ENCODE results near the gene PA2G4.
"Not testable (repeated sequence)": the region's sequence is repeated elsewhere in the genome, so short reads cannot be mapped to it uniquely, and the experiment has no call there.

The PA2G4 gene

GRCh38 chr12:56154818-56155217 lies 50.5 kb downstream of the PA2G4 start:
- H3K4me1 ChIP-seq (ENCODE audit: insufficient read depth, poor library complexity, severe bottlenecking): peaks cover under 1% of the 10 kb centered on the region
- ATAC-seq (ENCODE audit: low read depth): no peak
- no peak overlapping the region for H3K4me3 ChIP-seq (ENCODE audit: severe bottlenecking)
- H3K27me3 ChIP-seq (ENCODE audit: insufficient read depth, poor library complexity, severe bottlenecking): no peaks in the 10 kb centered on the region
- H3K9me3 ChIP-seq (ENCODE audit: severe bottlenecking): no peaks in the 10 kb centered on the region
- no peak for DNase-seq (ENCODE audit: low spot score)
- no peak for TF ChIP-seq CTCF (IDR thresholded peaks at IDR 0.05; ENCODE audit: poor library complexity, severe bottlenecking)
- H3K27ac ChIP-seq (ENCODE audit: poor library complexity, severe bottlenecking): no peak overlapping the region
- H3K36me3 ChIP-seq (ENCODE audit: low read depth): peaks cover 13% of the 10 kb centered on the region

GRCh38 chr12:56155256-56155845 lies 51.0 kb downstream of the PA2G4 start:
- no peak overlapping the region for H3K27ac ChIP-seq (ENCODE audit: poor library complexity, severe bottlenecking)

GRCh38 chr12:56156464-56157200 lies 52.3 kb downstream of the PA2G4 start:
- H3K4me1 ChIP-seq (ENCODE audit: insufficient read depth, poor library complexity, severe bottlenecking); H3K9me3 ChIP-seq (ENCODE audit: severe bottlenecking); DNase-seq (ENCODE audit: low spot score); ATAC-seq (ENCODE audit: low read depth); H3K27me3 ChIP-seq (ENCODE audit: insufficient read depth, poor library complexity, severe bottlenecking): not testable (repeated sequence)
- H3K4me3 ChIP-seq (ENCODE audit: severe bottlenecking): peak overlapping the region; percentile 83
- peaks cover 31% of the 10 kb centered on the region for H3K36me3 ChIP-seq (ENCODE audit: low read depth)
- peak overlapping the region; percentile 87 for H3K27ac ChIP-seq (ENCODE audit: poor library complexity, severe bottlenecking)

More at GRCh38 chr12:56155256-56155845, 51.0 kb downstream of the PA2G4 start:
- no peak for DNase-seq (ENCODE audit: low spot score)
- Histone ChIP-seq H3K4me3 (ENCODE audit: severe bottlenecking) (no peak overlapping the region), H3K4me1 (ENCODE audit: insufficient read depth, poor library complexity, severe bottlenecking) (peaks cover 4% of the 10 kb centered on the region), H3K36me3 (ENCODE audit: low read depth) (peaks cover 18% of the 10 kb centered on the region), H3K27me3 (ENCODE audit: insufficient read depth, poor library complexity, severe bottlenecking) (no peaks in the 10 kb centered on the region), H3K9me3 (ENCODE audit: severe bottlenecking) (no peaks in the 10 kb centered on the region)
- no peak for ATAC-seq (ENCODE audit: low read depth)
- no peak for TF ChIP-seq CTCF (IDR thresholded peaks at IDR 0.05; ENCODE audit: poor library complexity, severe bottlenecking)

- DNase-seq (ENCODE audit: low spot score) (no peak), ATAC-seq (ENCODE audit: low read depth) (peak; percentile 43)
- H3K9me3 ChIP-seq (ENCODE audit: severe bottlenecking): no peaks in the 10 kb centered on the region
- peak overlapping the region; percentile 83 for H3K4me3 ChIP-seq (ENCODE audit: severe bottlenecking)
- peak; percentile 55 for TF ChIP-seq CTCF (IDR thresholded peaks at IDR 0.05; ENCODE audit: poor library complexity, severe bottlenecking)
- peak overlapping the region; percentile 87 for H3K27ac ChIP-seq (ENCODE audit: poor library complexity, severe bottlenecking)
- peaks cover 39% of the 10 kb centered on the region for H3K36me3 ChIP-seq (ENCODE audit: low read depth)
- H3K4me1 ChIP-seq (ENCODE audit: insufficient read depth, poor library complexity, severe bottlenecking): peaks cover 4% of the 10 kb centered on the region
- no peaks in the 10 kb centered on the region for H3K27me3 ChIP-seq (ENCODE audit: insufficient read depth, poor library complexity, severe bottlenecking)
Measured at GRCh38 chr12:56157201-56158028, 53.1 kb downstream of the PA2G4 start.

All from RWPE2 (cell line).